Measurements from ENCODE around the gene MBD2.
"Not testable (repeated sequence)": the region's sequence is repeated elsewhere in the genome, so short reads cannot be mapped to it uniquely, and the experiment has no call there.

MBD2 gene, protein sequence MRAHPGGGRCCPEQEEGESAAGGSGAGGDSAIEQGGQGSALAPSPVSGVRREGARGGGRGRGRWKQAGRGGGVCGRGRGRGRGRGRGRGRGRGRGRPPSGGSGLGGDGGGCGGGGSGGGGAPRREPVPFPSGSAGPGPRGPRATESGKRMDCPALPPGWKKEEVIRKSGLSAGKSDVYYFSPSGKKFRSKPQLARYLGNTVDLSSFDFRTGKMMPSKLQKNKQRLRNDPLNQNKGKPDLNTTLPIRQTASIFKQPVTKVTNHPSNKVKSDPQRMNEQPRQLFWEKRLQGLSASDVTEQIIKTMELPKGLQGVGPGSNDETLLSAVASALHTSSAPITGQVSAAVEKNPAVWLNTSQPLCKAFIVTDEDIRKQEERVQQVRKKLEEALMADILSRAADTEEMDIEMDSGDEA

DNA sequence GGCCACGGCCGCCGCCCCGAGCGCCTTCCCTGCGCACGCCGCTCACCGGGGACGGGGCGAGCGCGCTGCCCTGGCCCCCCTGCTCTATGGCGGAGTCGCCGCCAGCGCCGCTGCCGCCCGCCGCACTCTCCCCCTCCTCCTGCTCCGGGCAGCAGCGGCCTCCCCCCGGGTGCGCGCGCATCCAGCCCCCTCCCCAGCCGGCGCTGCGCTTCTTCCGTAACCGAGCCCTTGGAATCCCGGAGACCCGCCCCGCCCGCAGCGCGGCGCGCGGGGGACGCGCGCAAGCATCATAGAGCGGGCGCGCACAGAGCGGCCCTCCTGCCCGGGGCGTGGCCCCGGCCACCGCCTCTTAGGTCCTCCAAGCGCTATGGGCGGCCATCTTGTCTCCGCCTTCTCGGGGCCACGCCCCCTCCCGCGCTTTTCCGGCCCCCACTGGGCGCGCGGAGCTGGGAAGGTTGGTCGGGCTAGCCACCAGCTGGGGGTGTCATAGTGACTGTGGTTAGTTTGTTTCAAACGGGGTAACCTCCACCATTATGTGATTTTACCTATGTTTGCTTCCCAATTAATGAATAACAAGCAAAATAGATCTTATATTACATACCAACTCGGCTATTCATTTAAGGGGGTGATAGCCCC is at the start of gene MBD2:
MBD2 (minus strand) TSS at position 291 of the 636 bp plus-strand sequence; CDS start at position 181, 110 bp downstream.
- DNase-seq: peak; percentile 80

DNA sequence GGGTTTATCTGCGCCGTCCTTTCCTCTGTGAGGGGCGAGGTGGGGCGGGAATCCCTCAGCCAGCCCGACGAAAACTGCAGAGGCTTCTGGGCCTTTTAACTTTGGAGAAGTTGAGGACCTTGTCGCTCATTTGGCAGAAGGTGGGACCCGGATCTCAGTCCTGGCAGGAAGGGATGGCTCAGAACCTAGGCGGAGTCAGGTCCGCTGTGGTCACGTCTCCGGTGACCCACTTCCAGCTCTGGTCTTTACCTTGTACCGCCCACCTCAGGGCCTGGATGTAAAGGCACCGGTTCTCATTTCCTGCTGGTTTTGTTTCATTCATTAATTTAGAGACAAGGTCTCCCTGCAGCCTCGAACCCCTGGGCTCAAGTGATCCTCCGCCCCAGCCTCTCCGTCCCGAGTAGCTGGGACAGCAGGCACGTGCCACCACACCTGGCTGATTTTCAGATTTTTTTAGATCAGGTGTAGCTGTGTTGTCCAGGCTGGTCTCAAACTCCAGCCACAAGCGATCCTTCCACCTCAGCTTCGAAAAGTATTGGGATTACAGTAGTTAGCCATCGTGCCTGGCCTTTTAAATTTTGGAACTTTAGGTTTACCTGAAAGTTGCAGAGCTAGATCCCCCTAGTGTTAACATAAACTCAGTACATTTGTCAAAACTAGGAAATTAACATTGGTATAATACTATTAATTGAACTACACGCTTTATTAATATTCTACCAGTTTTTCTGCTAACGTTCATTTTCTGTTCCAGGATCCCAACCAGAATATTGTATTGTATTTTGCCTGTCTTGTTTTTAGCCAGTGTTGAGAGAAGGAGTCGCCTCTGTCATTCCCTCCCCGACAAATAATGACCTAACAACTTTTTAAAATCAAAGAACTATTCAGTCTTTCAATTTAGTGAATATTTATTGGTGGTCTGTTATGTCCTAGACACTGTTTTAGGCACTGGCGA is 45.7 kb upstream of the MBD2 start:
- DNase-seq: peak; percentile 15

DNA sequence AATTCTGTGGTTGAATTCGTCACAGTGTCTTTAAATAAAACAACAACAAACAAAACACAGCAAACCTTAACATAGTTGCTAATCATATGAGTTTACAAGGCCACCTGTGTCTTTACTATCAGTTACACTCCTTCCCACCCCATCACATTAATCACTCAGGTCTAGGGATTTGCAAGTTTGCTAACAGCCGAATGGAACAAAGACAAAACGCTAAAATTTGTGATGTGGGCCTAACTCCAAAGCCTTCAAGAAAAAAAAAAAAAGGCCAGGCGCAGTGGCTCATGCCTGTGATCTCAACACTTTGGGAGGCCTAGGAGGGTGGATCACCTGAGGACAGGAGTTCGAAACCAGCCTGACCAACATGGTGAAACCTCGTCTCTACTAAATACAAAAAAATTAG is 44.3 kb upstream of the MBD2 start:
- DNase-seq: no peak

DNA sequence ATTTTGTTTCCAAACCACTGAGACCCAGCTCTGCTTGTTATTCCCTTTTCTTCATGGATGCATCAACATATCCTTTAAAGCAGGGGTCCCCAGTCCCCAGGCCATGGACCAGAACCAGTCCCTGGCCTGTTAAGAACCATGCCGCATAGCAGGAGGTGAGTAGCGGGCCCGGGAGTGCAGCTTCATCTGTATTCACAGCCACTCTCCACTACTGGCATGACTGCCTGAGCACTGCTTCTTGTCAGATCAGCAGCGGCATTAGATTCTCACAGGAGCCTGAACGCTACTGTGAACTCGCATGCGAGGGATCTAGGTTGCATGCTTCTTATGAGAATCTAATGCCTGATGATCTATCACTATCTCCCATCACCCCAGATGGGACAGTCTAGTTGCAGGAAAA is 43.2 kb upstream of the MBD2 start:
- DNase-seq: no peak

DNA sequence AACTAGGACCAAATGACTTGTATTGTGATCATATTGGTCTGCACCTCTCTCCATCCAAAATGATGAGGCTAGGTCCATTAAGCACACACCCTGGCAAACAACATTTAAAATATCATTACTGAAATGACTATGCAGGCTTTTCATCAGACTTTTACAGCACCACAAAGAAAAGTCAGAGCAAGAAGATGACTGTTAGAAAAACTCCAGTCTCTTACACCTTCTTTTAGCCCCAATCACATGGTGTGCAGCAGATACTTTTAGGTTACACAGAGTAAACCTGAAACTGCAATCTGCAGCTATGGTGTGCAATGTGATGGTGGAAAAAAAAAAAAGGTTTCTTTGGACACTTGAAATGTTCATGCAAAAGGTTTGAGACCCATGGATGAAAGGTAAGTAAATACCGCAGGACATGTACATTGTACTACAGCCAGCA is 39.5 kb upstream of the MBD2 start:
- DNase-seq: no peak

DNA sequence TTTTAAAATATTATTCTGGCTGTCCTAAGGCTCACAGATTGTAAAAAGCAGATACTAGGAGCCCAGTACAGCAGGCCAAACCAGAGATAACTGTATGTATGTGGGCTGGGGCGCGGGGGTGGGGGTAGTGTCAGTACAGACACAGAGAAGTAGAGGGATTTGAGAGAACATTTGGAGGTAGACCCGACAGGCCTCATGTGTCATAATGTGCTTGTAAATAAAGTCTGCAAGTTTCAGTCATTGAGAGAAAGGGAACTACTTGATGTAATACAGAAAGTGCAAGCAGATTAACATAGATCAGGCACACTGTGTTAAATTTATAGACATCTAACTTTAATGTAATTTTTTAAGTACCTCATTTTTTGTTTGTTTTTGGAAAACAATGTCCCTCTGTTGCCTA is 37.4 kb upstream of the MBD2 start:
- no peak for DNase-seq

DNA sequence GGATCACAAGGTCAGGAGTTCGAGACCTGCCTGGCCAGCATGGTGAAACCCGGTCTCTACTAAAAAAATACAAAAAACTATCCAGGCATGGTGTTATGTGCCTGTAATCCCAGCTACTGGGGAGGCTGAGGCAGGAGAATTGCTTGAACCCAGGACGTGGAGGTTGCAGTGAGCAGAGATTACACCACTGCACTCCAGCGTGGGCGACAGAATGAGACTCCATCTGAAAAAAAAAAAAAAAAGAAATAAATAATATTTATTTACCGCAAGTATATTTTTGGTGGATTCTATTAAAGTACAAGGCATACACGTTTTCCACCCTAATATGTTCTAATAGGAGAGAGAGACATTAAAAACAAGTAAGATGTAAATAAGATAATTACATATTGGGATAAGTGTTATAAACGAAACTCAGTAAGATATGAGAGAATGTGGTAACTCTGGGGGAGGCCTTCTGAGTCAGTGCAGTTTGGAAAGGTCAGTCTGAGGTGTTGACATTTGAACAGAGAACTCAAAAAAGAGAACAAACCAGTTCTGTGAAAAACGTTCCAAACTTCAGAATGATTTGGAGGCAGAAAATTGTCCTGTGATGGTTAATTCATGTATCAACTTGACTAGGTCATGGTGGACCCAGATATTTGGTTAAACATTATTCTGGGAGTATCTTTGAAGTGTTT is 36.1 kb upstream of the MBD2 start:
- no peak for DNase-seq

DNA sequence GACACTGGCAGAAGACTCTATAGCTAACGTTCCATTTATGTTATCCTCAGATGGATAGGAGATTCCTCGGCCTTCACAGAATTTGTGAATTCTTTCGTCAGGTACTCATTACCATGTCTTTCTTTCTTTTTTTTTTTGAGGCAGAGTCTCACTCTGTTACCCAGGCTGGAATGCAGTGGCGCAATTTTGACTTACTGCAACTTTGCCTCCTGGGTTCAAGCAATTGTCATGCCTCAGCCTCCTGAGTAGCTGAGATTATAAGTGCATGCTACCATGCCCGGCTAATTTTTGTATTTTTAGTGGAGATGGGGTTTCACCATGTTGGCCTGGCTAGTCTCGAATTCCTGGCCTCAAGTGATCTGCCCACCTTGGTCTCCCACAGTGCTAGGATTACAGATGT is 33.3 kb upstream of the MBD2 start:
- not testable (repeated sequence) for DNase-seq

DNA sequence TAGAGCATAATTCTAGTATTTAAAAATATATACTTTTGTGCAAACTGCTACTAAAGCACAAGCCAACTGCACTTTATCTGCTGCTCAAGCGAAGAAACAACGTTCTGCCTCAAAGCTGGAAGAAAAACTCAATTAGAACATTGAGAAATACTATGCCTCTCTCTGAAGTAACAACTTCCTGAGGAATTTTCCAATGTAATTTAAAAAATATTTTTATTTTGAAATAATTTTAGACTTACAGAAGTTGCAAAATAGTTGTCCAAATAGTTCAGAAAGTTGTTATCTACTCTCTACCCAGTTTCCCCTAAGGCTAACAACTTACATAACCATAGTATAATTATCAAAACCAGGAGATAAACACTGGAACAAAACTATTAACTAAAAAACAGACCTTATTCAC is 32.5 kb upstream of the MBD2 start:
- no peak for DNase-seq

DNA sequence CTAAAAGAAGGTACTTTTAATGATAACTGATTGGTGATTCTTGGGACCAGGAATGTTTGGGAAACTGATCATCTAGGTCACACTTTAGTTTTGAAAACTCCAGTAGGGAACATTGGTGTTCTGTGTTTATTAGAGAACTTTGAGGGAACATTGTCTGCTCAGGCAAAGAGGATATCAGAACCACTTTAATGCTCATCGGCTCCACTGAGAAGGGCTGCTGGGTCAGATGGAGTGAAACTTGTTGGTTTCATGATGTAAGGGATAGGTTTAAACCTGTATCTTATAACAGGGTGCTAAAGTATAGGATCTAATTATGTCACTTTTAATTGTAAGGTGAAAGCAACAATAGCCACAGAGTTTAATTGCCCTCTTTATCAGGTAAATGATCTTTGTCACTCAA is 30.7 kb upstream of the MBD2 start:
- no peak for DNase-seq

DNA sequence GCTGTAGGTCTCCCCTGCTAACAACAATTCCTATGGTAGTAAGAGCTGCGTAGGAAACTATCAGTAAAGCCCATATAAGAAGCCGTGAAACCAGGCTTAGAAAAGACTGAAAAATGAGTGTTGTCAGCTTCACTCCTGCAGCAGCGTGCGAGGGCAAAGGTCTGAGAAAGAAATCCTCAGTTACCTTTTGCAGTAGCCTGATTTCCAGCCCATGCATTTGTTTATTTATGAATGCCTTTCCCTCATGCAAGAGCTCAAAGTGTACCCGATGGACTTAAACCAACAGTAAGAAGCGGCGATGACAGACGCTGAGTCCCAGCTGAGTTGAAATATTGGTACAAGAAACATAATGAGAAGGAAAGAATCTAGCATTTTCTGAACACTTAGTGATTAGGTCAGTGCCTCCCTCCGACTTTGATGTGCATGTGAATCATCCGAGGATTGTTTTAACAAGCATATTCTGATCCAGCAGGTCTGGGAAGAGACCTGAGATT is 29.8 kb upstream of the MBD2 start:
- no peak for DNase-seq

DNA sequence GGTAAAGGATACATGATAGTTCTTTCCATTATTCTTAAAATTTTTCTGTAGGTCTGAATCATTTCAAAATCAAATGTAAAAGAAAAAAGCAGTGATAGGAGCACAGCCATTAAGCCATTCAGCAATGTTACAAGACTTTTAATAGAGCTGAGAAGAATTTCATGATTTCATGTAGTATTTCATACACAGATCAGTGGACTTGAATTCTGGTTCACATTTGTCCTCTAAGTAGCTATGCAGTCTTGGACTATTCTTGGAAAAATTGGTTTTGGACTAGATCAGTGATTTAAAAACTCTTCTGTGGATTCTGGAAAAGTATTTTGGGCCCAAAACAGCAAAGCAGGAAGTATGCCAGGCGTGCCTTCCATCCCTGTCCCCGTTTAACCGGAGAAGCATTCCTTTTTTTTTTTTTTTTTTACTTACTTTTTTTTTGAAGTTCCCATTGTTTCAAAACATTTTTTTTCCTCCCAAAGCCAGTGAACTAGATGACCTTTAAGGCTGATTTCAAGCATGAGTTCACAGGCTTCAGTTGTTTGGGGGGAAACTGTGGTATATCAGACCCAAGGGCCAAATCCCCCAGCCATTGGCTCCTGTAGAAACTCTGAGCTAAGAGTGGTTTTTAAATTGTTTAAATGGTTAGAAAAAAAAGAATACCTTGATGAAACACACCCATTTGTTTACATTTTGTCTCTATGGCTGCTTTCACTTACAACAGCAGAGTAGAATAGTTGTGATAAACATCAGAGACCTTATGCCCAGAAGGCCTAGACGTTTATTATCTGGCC is 27.3 kb upstream of the MBD2 start:
- DNase-seq: no peak

DNA sequence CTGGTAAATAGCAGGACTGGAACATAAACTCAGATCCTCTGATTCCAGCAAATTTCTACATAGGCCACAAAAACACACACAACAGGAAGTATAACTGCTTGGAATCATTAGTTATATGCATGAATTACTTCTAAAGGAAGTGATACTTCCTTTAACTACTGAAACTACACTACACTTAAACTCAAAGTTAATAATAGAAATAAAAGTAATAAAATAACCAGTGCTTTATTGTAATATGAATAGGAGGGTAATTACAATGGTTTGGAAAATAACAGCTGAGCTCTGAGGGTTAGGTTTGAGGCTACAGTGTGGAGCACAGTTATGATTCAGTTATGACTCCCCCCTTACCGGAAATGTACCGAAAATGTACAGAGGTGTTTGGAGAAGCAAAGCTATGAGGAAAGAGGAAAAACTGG is 26.4 kb upstream of the MBD2 start:
- DNase-seq: no peak

DNA sequence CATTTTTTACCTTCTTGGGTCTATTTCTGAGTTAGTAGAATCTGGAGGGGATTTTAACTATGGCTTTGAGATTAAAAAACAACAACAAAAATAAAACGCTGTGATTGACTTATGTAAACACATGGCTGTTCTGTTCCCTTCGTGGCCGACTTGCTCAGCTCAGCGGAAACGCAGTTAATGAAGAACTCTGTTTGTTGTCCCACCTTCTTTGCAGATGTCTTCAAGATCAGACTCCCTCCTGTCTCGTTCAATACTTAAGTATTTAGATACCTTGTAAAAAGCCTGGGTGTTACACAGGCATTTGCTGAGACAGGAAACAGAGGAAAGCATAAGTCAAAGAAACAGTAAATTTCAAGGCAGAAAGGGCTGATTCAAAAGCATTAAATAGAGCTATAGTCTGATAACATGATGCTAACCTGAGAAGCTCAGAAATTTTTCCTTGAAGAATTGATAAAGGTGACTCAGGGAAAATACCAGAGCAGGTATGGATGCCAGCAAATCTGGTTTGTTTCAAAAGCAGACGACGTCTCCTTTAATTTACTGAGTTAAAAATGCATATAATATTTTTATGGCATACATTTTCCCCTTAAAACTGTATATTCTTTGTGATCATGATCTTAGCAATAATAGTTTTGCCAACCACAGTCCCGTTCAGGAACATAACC is 23.2 kb upstream of the MBD2 start:
- DNase-seq: no peak

DNA sequence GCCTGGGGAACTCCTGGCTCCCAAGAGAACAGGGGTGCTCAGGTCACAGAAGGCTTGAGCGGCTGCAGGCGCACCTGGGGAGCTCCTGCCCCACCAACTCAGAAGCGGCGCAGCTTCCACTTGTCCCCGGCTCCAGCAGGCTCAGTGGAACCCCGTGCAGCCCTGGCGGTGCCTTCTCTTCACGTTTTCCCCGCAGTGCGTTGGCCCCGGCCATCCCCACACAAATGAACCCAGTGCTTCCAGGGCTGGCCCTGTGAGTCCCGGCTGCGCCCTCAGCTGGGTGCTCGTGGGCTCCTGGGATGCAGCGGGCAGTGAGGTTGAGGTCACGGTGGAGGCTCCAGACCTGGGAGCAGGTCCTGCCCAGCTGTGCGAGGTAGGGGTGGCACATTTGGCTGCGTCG is 17.9 kb upstream of the MBD2 start:
- no peak for DNase-seq

DNA sequence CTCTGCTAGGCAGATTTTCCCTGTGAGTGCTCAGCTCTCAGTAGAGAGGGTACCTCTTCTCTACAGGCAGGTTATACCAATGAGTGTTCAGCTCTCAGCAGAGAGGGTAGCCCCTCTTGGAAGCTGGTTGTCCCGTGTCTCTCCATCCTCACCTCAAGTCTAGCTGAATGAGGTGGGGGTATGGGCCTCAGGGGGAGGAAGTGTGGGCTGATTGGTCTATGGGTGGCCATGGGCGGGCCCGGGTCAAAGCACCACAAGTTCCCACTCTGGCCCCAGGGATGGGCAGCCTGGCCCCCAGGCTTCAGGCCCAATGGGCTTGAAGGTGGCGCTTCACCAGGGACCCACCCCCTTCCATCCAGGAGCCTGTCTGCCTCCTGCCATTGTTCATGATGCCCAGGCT is 17.0 kb upstream of the MBD2 start:
- no peak for DNase-seq

DNA sequence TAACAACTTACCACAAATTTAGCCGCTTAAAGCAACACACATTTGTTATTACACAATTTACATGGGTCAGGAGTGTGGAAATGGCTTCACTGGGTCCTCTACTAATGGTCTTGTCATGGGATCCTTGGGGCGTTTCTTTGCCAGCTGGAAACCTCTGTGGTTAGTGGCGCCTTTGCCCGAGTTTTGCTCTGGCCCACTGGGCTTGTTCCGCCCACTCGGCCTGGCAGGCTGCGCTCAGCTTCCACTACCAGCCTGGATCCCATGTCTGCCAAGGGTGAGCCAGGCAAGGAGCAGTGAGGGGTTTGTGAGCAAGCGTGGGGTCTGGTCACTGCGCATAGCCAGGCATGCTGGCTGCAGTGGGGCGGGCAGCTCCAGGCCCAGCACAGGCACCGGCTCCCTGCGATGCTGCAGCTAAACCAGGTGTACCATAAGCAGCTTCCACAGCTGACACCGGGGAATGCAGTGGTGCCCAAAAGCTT is 16.2 kb upstream of the MBD2 start:
- no peak for DNase-seq

DNA sequence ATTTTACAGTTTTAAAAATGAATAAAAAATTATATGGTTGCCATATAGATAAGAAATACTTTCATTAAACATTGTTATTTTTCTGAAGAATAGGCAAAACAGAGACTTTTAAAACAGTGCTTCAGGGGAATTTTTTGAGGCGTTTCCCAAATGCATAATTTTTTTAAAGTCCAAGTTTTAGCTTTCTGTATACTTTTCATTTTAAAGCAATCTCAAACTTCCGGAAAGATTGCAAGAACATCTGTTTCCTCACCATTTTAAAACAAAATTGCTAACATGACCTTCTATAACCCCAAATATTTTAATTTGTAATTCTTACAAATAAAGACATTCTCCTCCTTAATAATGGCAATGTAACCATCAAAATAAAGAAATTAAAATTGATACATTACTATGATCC is 15.1 kb upstream of the MBD2 start:
- DNase-seq: no peak

DNA sequence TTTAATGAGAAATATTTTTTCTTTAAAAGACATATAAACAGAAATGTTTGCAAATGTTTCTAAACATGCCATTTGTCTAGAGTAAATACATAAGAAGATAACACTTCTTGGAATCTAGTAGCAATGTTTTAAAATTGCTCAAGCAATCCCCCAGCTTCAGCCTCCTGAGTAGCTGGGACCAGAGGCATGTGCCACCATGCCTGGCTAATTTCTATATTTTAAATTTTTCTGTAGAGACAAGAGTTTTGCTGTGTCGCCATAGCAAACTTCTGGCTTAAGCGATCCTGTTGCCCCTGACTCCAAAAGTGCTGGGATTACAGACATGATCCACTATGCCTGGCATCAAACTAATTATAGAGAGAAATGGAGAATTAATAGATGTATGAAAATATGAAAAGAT is 14.6 kb upstream of the MBD2 start:
- no peak for DNase-seq

DNA sequence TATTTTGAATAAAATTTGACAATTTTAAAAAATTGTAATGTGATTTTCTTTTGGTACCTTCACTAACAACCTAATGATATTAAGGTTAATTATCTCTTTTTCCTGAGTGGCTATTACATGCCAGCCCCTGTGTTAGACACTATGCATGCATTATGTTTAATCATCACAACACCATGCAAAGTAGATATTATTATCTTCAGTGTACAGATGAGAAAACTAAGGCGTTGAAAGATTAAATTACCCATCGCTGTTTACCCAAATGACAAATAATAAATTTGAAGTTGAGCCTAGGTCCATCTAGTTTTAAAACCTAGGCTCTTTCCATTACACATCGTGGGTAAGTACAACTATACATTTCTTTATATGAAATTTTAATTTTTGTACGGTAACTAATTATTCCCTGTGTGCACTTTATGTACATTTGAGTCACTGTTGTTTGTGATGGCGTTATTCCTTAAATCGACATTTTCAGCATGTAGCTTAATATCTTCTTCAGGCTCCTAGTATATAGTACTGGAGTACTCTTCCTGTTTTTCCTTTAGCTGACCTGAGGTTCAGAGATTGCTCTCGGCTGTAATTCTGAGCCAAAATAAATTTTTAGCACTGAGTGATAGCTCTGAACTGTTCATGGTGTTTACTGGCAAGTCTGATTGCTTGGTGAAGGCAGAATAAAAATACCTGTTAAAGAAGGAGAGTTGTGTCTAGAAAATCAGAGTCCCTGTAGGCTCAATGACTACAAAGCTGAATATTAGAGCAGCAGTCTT is 13.9 kb upstream of the MBD2 start:
- DNase-seq: no peak

Measured in NCI-H2029 (cell line).